IMR-90 (cell line): ENCODE measurements around the gene CYB561D1.

ENCODE experiments used
- CEBPB ChIP-seq: IDR thresholded peaks from 2 replicates; pipeline ENCODE4 v1.6.1; 2012; ENCODE audit warnings: low read depth, low read length, improper control_type of control experiment
- CTCF ChIP-seq: conservative IDR thresholded peaks from 2 replicates; pipeline ENCODE4 v1.5.1; 2012; ENCODE audit warnings: mild to moderate bottlenecking, low read depth, low read length, improper control_type of control experiment
- ELK1 ChIP-seq: fragments of 150-350 bp; IDR thresholded peaks from 2 replicates; pipeline ENCODE4 v1.6.1; 2016; ENCODE audit warnings: low read depth, mild to moderate bottlenecking, low read length, moderate library complexity, borderline replicate concordance
- MAFK ChIP-seq: IDR thresholded peaks from 2 replicates; pipeline ENCODE4 v1.6.1; 2012; ENCODE audit warnings: low read depth, low read length, improper control_type of control experiment
- POLR2A ChIP-seq: IDR thresholded peaks from 2 replicates; pipeline ENCODE4 v1.6.1; 2012; ENCODE audit warnings: mild to moderate bottlenecking, low read depth, low read length
- SMC3 ChIP-seq: fragments of 150-350 bp; IDR thresholded peaks from 2 replicates; pipeline ENCODE4 v1.6.1; 2016; ENCODE audit warnings: low read depth, mild to moderate bottlenecking, antibody characterized with exemption, low read length, moderate library complexity

- no peak for TF ChIP-seq CEBPB
- TF ChIP-seq POLR2A = no peak
- no peak for TF ChIP-seq CTCF
- no peak for TF ChIP-seq ELK1
- no peak for TF ChIP-seq SMC3
- TF ChIP-seq MAFK = no peak
Measured at GRCh38 chr1:109527846-109528695, 34.2 kb downstream of the CYB561D1 start.
